HCT116 (cell line): Measurements from ENCODE around the gene PPP1R11.

Experiments
- ELF1 ChIP-seq: IDR thresholded peaks from 2 replicates; pipeline ENCODE4 v1.6.1; 2012; ENCODE audit warnings: low read depth, borderline replicate concordance
- POLR2A ChIP-seq: IDR thresholded peaks from 2 replicates; pipeline ENCODE4 v1.7.0; 2011; ENCODE audit warnings: borderline replicate concordance; ENCODE audit not compliant: insufficient read depth, insufficient read length; ENCODE audit errors: extremely low read depth
- SRF ChIP-seq: IDR thresholded peaks from 2 replicates; pipeline ENCODE4 v1.6.1; 2012; ENCODE audit warnings: low read depth
- YY1 ChIP-seq: IDR thresholded peaks from 2 replicates; pipeline ENCODE4 v1.6.1; 2011; ENCODE audit warnings: low read length, low read depth, moderate library complexity, mild to moderate bottlenecking; ENCODE audit not compliant: insufficient replicate concordance; ENCODE audit errors: extremely low read depth
- TF ChIP-seq, protein P1 (sequence below), 3 experiments: fragments of 200-600 bp in 1 of 3; sonication (generic) in 1 of 3; IDR thresholded peaks in 2 of 3; conservative IDR thresholded peaks in 1 of 3; 2 replicates each; pipeline ENCODE4 v1.5.1; 2012 to 2017; ENCODE audit warnings: low read depth in 2 of 3, low read length in 2 of 3, antibody characterized with exemption in 1 of 3, borderline replicate concordance in 1 of 3, control low read depth in 1 of 3, mild to moderate bottlenecking in 1 of 3, mixed read lengths in 1 of 3, mixed run types in 1 of 3, moderate library complexity in 1 of 3; ENCODE audit not compliant: insufficient read depth in 1 of 3

DNA sequence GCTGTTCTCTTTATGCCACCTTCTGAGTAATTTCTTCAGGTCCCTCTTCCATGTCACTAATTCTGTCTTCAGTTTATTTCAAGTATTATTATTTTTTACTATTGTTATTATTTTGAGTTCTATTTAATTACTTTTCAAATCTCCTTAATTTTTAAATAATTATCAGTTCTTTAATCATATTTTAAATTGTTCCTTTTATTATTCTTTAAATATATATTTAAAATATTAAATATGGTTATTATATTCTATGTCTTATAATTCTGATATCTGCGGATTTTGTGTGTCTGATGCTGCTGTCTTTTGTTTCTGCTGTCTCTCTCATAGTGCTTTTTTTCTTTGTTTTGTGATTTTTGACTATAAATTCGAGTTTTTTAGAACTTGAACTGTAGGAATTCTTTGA is 3.7 kb upstream of the PPP1R11 start:
- TF ChIP-seq, protein P1, sequence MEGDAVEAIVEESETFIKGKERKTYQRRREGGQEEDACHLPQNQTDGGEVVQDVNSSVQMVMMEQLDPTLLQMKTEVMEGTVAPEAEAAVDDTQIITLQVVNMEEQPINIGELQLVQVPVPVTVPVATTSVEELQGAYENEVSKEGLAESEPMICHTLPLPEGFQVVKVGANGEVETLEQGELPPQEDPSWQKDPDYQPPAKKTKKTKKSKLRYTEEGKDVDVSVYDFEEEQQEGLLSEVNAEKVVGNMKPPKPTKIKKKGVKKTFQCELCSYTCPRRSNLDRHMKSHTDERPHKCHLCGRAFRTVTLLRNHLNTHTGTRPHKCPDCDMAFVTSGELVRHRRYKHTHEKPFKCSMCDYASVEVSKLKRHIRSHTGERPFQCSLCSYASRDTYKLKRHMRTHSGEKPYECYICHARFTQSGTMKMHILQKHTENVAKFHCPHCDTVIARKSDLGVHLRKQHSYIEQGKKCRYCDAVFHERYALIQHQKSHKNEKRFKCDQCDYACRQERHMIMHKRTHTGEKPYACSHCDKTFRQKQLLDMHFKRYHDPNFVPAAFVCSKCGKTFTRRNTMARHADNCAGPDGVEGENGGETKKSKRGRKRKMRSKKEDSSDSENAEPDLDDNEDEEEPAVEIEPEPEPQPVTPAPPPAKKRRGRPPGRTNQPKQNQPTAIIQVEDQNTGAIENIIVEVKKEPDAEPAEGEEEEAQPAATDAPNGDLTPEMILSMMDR (IDR thresholded peaks at IDR 0.05 in 2 of 3, conservative IDR thresholded peaks at IDR 0.05 in 1 of 3; ENCODE audit: borderline replicate concordance in 1 of 3, insufficient read depth in 1 of 3, low read depth in 2 of 3, low read length in 2 of 3), result no peak
- TF ChIP-seq SRF, result no peak
- no peak for TF ChIP-seq ELF1
- no peak for TF ChIP-seq YY1
- TF ChIP-seq POLR2A, result no peak
